Neural cell (in vitro differentiated cells): Measurements from ENCODE around the gene FHIT. TPM values are rescaled to one million over a fixed set of nuclear protein-coding genes. Genes with fewer than 3 reads are reported as not detected.

Source experiments
- H2AFZ ChIP-seq: fragments of 200-600, 300-800 bp; sonication (generic), shearing (Covaris generic); 2 replicates; pipeline ENCODE4 v1.6.0; 2014; ENCODE audit warnings: low read depth, mild to moderate bottlenecking, antibody characterized with exemption, low read length, moderate library complexity
- H3F3A ChIP-seq: fragments of 200-600 bp; shearing (Covaris generic); 2 replicates; pipeline ENCODE4 v1.6.1; 2016; ENCODE audit warnings: mild to moderate bottlenecking, moderate library complexity, mixed read lengths, antibody characterized with exemption, low read length; ENCODE audit not compliant: insufficient read depth, poor library complexity, severe bottlenecking
- H3K27ac ChIP-seq: fragments of 200-600, 300-800 bp; sonication (generic), shearing (Covaris generic); 2 replicates; pipeline ENCODE4 v1.5.1; 2014; ENCODE audit warnings: mild to moderate bottlenecking, low read length, moderate library complexity
- H3K27me3 ChIP-seq: fragments of 300-800, 200-600 bp; sonication (generic), shearing (Covaris generic); 2 replicates; pipeline ENCODE4 v1.6.0; 2014; ENCODE audit warnings: mild to moderate bottlenecking, low read depth, low read length, moderate library complexity; ENCODE audit not compliant: insufficient read depth
- H3K36me3 ChIP-seq: fragments of 300-800, 200-600 bp; sonication (generic), shearing (Covaris generic); 2 replicates; pipeline ENCODE4 v1.5.1; 2014; ENCODE audit warnings: mild to moderate bottlenecking, antibody characterized with exemption, low read length, moderate library complexity; ENCODE audit not compliant: insufficient read depth
- H3K4me2 ChIP-seq: fragments of 300-800, 200-600 bp; sonication (generic), shearing (Covaris generic); 2 replicates; pipeline ENCODE4 v1.6.0; 2014; ENCODE audit warnings: mild to moderate bottlenecking, low read length
- H3K4me3 ChIP-seq: fragments of 300-800, 200-600 bp; sonication (generic), shearing (Covaris generic); 2 replicates; pipeline ENCODE4 v1.5.1; 2014; ENCODE audit warnings: mild to moderate bottlenecking, low read length, moderate library complexity
- H3K79me2 ChIP-seq: fragments of 200-600 bp; shearing (Covaris generic); replicated peaks from 2 replicates; pipeline ENCODE4 v1.6.0; 2014; ENCODE audit warnings: mild to moderate bottlenecking, low read length, moderate library complexity; ENCODE audit not compliant: insufficient read depth
- H3K9ac ChIP-seq: fragments of 300-800, 200-600 bp; sonication (generic), shearing (Covaris generic); 2 replicates; pipeline ENCODE4 v1.6.1; 2016; ENCODE audit warnings: mild to moderate bottlenecking, low read length, mixed read lengths
- H3K9me2 ChIP-seq: fragments of 200-600 bp; shearing (Covaris generic); 2 replicates; pipeline ENCODE4 v1.6.1; 2016; ENCODE audit warnings: mild to moderate bottlenecking, low read length, mixed read lengths; ENCODE audit not compliant: insufficient read depth
- H3K9me3 ChIP-seq: fragments of 200-600, 300-800 bp; sonication (generic), shearing (Covaris generic); 2 replicates; pipeline ENCODE4 v1.6.1; 2016; ENCODE audit warnings: mild to moderate bottlenecking, mixed run types, low read length, moderate library complexity, mixed read lengths
- H4K20me1 ChIP-seq: fragments of 200-600 bp; shearing (Covaris generic); 2 replicates; pipeline ENCODE4 v1.6.1; 2016; ENCODE audit warnings: mild to moderate bottlenecking, mixed run types; ENCODE audit not compliant: insufficient read depth
- EP300 ChIP-seq: fragments of 450-650 bp; conservative IDR thresholded peaks from 2 replicates; pipeline ENCODE4 v1.6.1; 2014; ENCODE audit warnings: antibody characterized with exemption, mild to moderate bottlenecking, moderate library complexity; ENCODE audit not compliant: poor library complexity, severe bottlenecking
- EZH2 ChIP-seq: fragments of 200-600, 300-800 bp; shearing (Covaris generic), sonication (generic); IDR thresholded peaks from 2 replicates; pipeline ENCODE4 v1.6.1; 2014; ENCODE audit warnings: antibody characterized with exemption, low read length, borderline replicate concordance, mild to moderate bottlenecking; ENCODE audit not compliant: insufficient read depth, poor library complexity, severe bottlenecking
- MXI1 ChIP-seq: fragments of 450-650 bp; conservative IDR thresholded peaks from 2 replicates; pipeline ENCODE4 v1.6.1; 2014; ENCODE audit warnings: antibody characterized with exemption, mild to moderate bottlenecking; ENCODE audit not compliant: poor library complexity, severe bottlenecking
- POLR2AphosphoS5 ChIP-seq: IDR thresholded peaks from 2 replicates; pipeline ENCODE4 v1.6.1; 2012
- RAD21 ChIP-seq: fragments of 450-650 bp; conservative IDR thresholded peaks from 2 replicates; pipeline ENCODE4 v1.6.1; 2014; ENCODE audit warnings: antibody characterized with exemption, mild to moderate bottlenecking, moderate library complexity
- SMC3 ChIP-seq: fragments of 450-650 bp; conservative IDR thresholded peaks from 2 replicates; pipeline ENCODE4 v1.6.1; 2014; ENCODE audit warnings: antibody characterized with exemption, mild to moderate bottlenecking, moderate library complexity; ENCODE audit not compliant: poor library complexity
- TAF1 ChIP-seq: IDR thresholded peaks from 2 replicates; pipeline ENCODE4 v1.6.1; 2012; ENCODE audit warnings: low read depth
- polyA plus RNA-seq: library from polyadenylated mRNA; depleted of rRNA; stranded (reverse); fragments of >200 nt; gene quantifications from 2 replicates; pipeline ENCODE4 v1.2.3, GENCODE V29; 2014
- TF ChIP-seq, protein P1 (sequence below): fragments of 450-650 bp; IDR thresholded peaks from 2 replicates; pipeline ENCODE4 v1.5.1; 2014; ENCODE audit warnings: antibody characterized with exemption, mild to moderate bottlenecking, moderate library complexity; ENCODE audit not compliant: poor library complexity, severe bottlenecking
- TF ChIP-seq, protein P2 (sequence below): IDR thresholded peaks from 2 replicates; pipeline ENCODE4 v1.6.1; 2012; ENCODE audit warnings: borderline replicate concordance

FHIT gene
- polyA plus RNA-seq, 1 donor from 2014 or later = not detected

DNA sequence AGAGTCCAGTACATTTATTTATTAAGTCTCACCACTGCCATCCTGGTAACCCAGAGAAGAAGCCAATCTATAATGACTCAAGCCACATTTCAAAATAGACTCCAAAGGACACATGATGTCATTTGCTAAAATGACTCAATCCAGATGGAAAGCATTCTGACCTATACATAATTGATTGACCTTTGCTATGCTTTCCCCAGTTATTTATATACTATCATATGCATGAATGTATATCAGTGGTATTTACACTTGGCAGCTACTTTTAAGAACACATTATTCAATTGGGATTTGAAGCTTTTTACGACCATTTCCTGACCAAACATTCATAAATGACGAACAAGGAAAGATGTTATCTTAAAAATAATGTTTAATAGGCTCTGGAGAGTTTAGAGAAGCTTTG is 297.2 kb downstream of the FHIT start:
- Histone ChIP-seq H3K27ac (no peak overlapping the region), H3K4me2 (no peak overlapping the region), H3K36me3 (no peaks in the 10 kb centered on the region), H2AFZ (no peak overlapping the region), H3K79me2 (no peaks in the 10 kb centered on the region), H3K9me2 (no peaks in the 10 kb centered on the region), H3K9me3 (no peaks in the 10 kb centered on the region), H3K9ac (no peak overlapping the region), H4K20me1 (no peaks in the 10 kb centered on the region), H3F3A (no peaks in the 10 kb centered on the region), H3K4me3 (no peak overlapping the region), H3K27me3 (no peaks in the 10 kb centered on the region)
- no peak for TF ChIP-seq EP300
- TF ChIP-seq, protein P1, sequence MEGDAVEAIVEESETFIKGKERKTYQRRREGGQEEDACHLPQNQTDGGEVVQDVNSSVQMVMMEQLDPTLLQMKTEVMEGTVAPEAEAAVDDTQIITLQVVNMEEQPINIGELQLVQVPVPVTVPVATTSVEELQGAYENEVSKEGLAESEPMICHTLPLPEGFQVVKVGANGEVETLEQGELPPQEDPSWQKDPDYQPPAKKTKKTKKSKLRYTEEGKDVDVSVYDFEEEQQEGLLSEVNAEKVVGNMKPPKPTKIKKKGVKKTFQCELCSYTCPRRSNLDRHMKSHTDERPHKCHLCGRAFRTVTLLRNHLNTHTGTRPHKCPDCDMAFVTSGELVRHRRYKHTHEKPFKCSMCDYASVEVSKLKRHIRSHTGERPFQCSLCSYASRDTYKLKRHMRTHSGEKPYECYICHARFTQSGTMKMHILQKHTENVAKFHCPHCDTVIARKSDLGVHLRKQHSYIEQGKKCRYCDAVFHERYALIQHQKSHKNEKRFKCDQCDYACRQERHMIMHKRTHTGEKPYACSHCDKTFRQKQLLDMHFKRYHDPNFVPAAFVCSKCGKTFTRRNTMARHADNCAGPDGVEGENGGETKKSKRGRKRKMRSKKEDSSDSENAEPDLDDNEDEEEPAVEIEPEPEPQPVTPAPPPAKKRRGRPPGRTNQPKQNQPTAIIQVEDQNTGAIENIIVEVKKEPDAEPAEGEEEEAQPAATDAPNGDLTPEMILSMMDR = no peak
- TF ChIP-seq SMC3 = no peak
- TF ChIP-seq MXI1 = no peak
- no peak for TF ChIP-seq EZH2
- TF ChIP-seq RAD21 = no peak
- no peak for TF ChIP-seq POLR2AphosphoS5
- TF ChIP-seq TAF1 = no peak
- TF ChIP-seq, protein P2, sequence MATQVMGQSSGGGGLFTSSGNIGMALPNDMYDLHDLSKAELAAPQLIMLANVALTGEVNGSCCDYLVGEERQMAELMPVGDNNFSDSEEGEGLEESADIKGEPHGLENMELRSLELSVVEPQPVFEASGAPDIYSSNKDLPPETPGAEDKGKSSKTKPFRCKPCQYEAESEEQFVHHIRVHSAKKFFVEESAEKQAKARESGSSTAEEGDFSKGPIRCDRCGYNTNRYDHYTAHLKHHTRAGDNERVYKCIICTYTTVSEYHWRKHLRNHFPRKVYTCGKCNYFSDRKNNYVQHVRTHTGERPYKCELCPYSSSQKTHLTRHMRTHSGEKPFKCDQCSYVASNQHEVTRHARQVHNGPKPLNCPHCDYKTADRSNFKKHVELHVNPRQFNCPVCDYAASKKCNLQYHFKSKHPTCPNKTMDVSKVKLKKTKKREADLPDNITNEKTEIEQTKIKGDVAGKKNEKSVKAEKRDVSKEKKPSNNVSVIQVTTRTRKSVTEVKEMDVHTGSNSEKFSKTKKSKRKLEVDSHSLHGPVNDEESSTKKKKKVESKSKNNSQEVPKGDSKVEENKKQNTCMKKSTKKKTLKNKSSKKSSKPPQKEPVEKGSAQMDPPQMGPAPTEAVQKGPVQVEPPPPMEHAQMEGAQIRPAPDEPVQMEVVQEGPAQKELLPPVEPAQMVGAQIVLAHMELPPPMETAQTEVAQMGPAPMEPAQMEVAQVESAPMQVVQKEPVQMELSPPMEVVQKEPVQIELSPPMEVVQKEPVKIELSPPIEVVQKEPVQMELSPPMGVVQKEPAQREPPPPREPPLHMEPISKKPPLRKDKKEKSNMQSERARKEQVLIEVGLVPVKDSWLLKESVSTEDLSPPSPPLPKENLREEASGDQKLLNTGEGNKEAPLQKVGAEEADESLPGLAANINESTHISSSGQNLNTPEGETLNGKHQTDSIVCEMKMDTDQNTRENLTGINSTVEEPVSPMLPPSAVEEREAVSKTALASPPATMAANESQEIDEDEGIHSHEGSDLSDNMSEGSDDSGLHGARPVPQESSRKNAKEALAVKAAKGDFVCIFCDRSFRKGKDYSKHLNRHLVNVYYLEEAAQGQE = no peak

DNA sequence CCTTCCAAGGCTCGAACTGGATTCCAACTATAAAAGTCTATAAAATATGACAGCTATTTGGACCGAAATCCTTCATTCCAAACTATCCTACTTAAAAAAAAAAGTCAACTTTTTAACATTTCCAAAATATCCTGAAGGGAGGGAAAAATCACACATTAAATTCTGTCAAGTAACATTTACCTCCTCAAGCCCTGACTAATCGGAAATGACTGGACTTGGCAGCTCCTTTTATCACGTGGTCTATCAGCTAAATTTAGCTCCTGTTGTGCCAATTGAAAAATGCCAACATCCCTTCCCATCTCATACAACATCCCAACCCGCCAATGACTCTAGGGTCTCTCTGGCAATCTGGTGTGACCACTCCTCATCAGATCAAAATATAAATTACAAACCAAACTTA is 297.9 kb downstream of the FHIT start:
- Histone ChIP-seq H3K9me2 (no peaks in the 10 kb centered on the region), H3K27me3 (no peaks in the 10 kb centered on the region), H2AFZ (no peak overlapping the region), H3K79me2 (no peaks in the 10 kb centered on the region), H3K4me2 (no peak overlapping the region), H4K20me1 (no peaks in the 10 kb centered on the region), H3K4me3 (no peak overlapping the region), H3K9me3 (no peaks in the 10 kb centered on the region), H3K9ac (no peak overlapping the region), H3K27ac (no peak overlapping the region), H3F3A (no peaks in the 10 kb centered on the region), H3K36me3 (no peaks in the 10 kb centered on the region)
- TF ChIP-seq RAD21 (no peak), SMC3 (no peak), POLR2AphosphoS5 (no peak), EZH2 (no peak), TAF1 (no peak), MXI1 (no peak), EP300 (no peak)
- TF ChIP-seq, protein P2 = no peak
- TF ChIP-seq, protein P1 = no peak
